Right cardiac atrium (tissue), 5 donors: ENCODE measurements around the gene NCOA3. TPM values are rescaled to one million over a fixed set of nuclear protein-coding genes. Genes with fewer than 3 reads are reported as not detected.
"Not testable (repeated sequence)": the region's sequence is repeated elsewhere in the genome, so short reads cannot be mapped to it uniquely, and the experiment has no call there.

ENCODE experiments used
- ATAC-seq, 2 donors: fragments of 200-7000 bp; cut with Tn5 transposase; one replicate each; pipeline versions ENCODE4 v1.8.0 to v1.9.1; 2020; ENCODE audit warnings: moderate library complexity in 2 of 2, mild to moderate bottlenecking in 1 of 2
- DNase-seq, 3 donors: peaks; one replicate each; pipeline ENCODE4 v3.0.0-alpha.2; 2020
- H3K27ac ChIP-seq: one replicate; pipeline ENCODE4 v1.5.1; 2013; ENCODE audit warnings: mild to moderate bottlenecking, low read length, control low read depth, moderate library complexity
- H3K27me3 ChIP-seq: one replicate; pipeline ENCODE4 v1.6.1; 2013; ENCODE audit not compliant: control insufficient read depth, insufficient read depth
- H3K4me1 ChIP-seq: one replicate; pipeline ENCODE4 v1.6.1; 2013; ENCODE audit warnings: low read length; ENCODE audit not compliant: control insufficient read depth, insufficient read depth
- H3K4me3 ChIP-seq: one replicate; pipeline ENCODE4 v1.5.1; 2013; ENCODE audit warnings: low read length, control low read depth
- H3K9me3 ChIP-seq: one replicate; pipeline ENCODE4 v1.6.1; 2013; ENCODE audit warnings: low read length; ENCODE audit not compliant: control insufficient read depth
- WGBS: extraction: QIAGEN DNeasy Blood & Tissue Kit; methylation state at CpG from one replicate; pipeline ENCODE4 v1.1.7; 2013; 5-methylcytosine and 5-hydroxymethylcytosine counted together
- intact Hi-C, 4 donors: fragments of 100-400 bp; cut with DNase I; formaldehyde crosslinking; loops; one replicate each; pipeline versions ENCODE4 v1.11.0 to v1.14.0; 2022 to 2023
- polyA plus RNA-seq: library from polyadenylated mRNA; stranded (reverse); fragments of 200-250 nt; gene quantifications from one replicate; pipeline ENCODE4 v1.2.3, GENCODE V29; 2013
- total RNA-seq, 4 donors: library from RNA; stranded (reverse); fragmentation: NEBNext Ultra II Directional; extraction: Animal tissue kit (Norgen Biotek cat#: 25700); gene quantifications; one replicate each; pipeline ENCODE4 v1.2.1, GENCODE V29; 2021
- donor health status: healthy with polysubstance abuse.
- donor health status: DM: no; HTN: yes; CAD: no.
- donor health status: DM: no; HTN: no; CAD: no.
- donor health status: DM: no; HTN: yes; CAD: no; lungs with severe emphysema.
- donor health status: DM: yes; HTN: yes; CAD: no.

NCOA3 gene
- total and polyA plus RNA-seq, 5 donors: 6.7 to 27.2 (median 21.8) TPM

GRCh38 chr20:47568837-47569410 lies 67.2 kb downstream of the NCOA3 start:
- no peaks in the 10 kb centered on the region for H3K27me3 ChIP-seq
- ATAC-seq: no peak
- no peak for DNase-seq
- intact Hi-C loops: loop anchor here in 1 of 4 donors (10.0 kb wide), 1 partner anchor 64 kb away; the partner anchor contains the start of gene NCOA3
- peaks cover 12% of the 10 kb centered on the region for H3K4me1 ChIP-seq
- no peaks in the 10 kb centered on the region for H3K9me3 ChIP-seq
- 92% methylated on average over 6 of the region's 6 CpGs for WGBS
- peak overlapping the region; percentile 25 for H3K27ac ChIP-seq
- no peak overlapping the region for H3K4me3 ChIP-seq

GRCh38 chr20:47571426-47571825 lies 69.7 kb downstream of the NCOA3 start:
- peaks cover 8% of the 10 kb centered on the region for H3K4me1 ChIP-seq
- H3K27ac ChIP-seq: no peak overlapping the region
- no peaks in the 10 kb centered on the region for H3K27me3 ChIP-seq
- no peaks in the 10 kb centered on the region for H3K9me3 ChIP-seq
- intact Hi-C loops: loop anchor here in 1 of 4 donors (10.0 kb wide), 1 partner anchor 67 kb away; the partner anchor contains the start of gene NCOA3
- no peak for DNase-seq
- H3K4me3 ChIP-seq: no peak overlapping the region
- WGBS: 98% methylated on average over 2 of the region's 2 CpGs
- no peak for ATAC-seq

GRCh38 chr20:47572105-47572729 lies 70.5 kb downstream of the NCOA3 start:
- no peak overlapping the region for H3K27ac ChIP-seq
- no peak overlapping the region for H3K4me3 ChIP-seq
- no peaks in the 10 kb centered on the region for H3K9me3 ChIP-seq
- peaks cover 6% of the 10 kb centered on the region for H3K4me1 ChIP-seq
- H3K27me3 ChIP-seq: no peaks in the 10 kb centered on the region
- 97% methylated on average over 6 of the region's 6 CpGs for WGBS
- DNase-seq (no peak), ATAC-seq (no peak)
- intact Hi-C loops: loop anchor here in 1 of 4 donors (10.0 kb wide), 1 partner anchor 67 kb away; the partner anchor contains the start of gene NCOA3

- H3K4me3 ChIP-seq: no peak overlapping the region
- peaks cover 2% of the 10 kb centered on the region for H3K4me1 ChIP-seq
- H3K27me3 ChIP-seq: no peaks in the 10 kb centered on the region
- H3K27ac ChIP-seq: no peak overlapping the region
- DNase-seq (no peak), ATAC-seq (no peak)
- no peaks in the 10 kb centered on the region for H3K9me3 ChIP-seq
- intact Hi-C loops: loop anchor here in 1 of 4 donors (10.0 kb wide), 1 partner anchor 69 kb away; the partner anchor contains the start of gene NCOA3
- 52% methylated on average over 3 of the region's 3 CpGs for WGBS
Measured at GRCh38 chr20:47573559-47573958, 71.9 kb downstream of the NCOA3 start.

GRCh38 chr20:47574616-47575364 lies 73.1 kb downstream of the NCOA3 start:
- H3K4me3 ChIP-seq: no peak overlapping the region
- no peaks in the 10 kb centered on the region for H3K27me3 ChIP-seq
- DNase-seq (no peak), ATAC-seq (no peak)
- no peaks in the 10 kb centered on the region for H3K9me3 ChIP-seq
- 49% methylated on average over 4 of the region's 4 CpGs for WGBS
- H3K4me1 ChIP-seq: peaks cover 4% of the 10 kb centered on the region
- intact Hi-C loops: loop anchor here in 1 of 4 donors (10.0 kb wide), 1 partner anchor 70 kb away; the partner anchor contains the start of gene NCOA3
- H3K27ac ChIP-seq: no peak overlapping the region

- H3K9me3 ChIP-seq: no peaks in the 10 kb centered on the region
- H3K27me3 ChIP-seq: no peaks in the 10 kb centered on the region
- 1% methylated on average over 4 of the region's 4 CpGs for WGBS
- ATAC-seq (peak; percentile 96 to 97), DNase-seq (peak; percentile 52 to 76 (median 74))
- peak overlapping the region; percentile 35 for H3K4me3 ChIP-seq
- intact Hi-C loops: loop anchor here in 1 of 4 donors (10.0 kb wide), 1 partner anchor 72 kb away; the partner anchor contains the start of gene NCOA3
- peak overlapping the region; percentile 87 for H3K27ac ChIP-seq
- H3K4me1 ChIP-seq: peaks cover 6% of the 10 kb centered on the region
Measured at GRCh38 chr20:47576516-47577033, 74.9 kb downstream of the NCOA3 start.

GRCh38 chr20:47577314-47577713 lies 75.6 kb downstream of the NCOA3 start:
- DNase-seq (no peak), ATAC-seq (no peak)
- H3K9me3 ChIP-seq: no peaks in the 10 kb centered on the region
- intact Hi-C loops: loop anchor here in 1 of 4 donors (10.0 kb wide), 1 partner anchor 73 kb away; the partner anchor contains the start of gene NCOA3
- no peaks in the 10 kb centered on the region for H3K27me3 ChIP-seq
- no peak overlapping the region for H3K27ac ChIP-seq
- H3K4me3 ChIP-seq: no peak overlapping the region
- peaks cover 6% of the 10 kb centered on the region for H3K4me1 ChIP-seq

- no peak overlapping the region for H3K27ac ChIP-seq
- DNase-seq: no peak
Measured at GRCh38 chr20:47578543-47578942, 76.9 kb downstream of the NCOA3 start.

GRCh38 chr20:47580686-47581085 lies 79.0 kb downstream of the NCOA3 start:
- H3K4me3 ChIP-seq, ATAC-seq, H3K27ac ChIP-seq, DNase-seq, H3K27me3 ChIP-seq, H3K9me3 ChIP-seq, H3K4me1 ChIP-seq, intact Hi-C loops: not testable (repeated sequence)
- WGBS: 81% methylated on average over 7 of the region's 7 CpGs

More at GRCh38 chr20:47578543-47578942, 76.9 kb downstream of the NCOA3 start:
- Histone ChIP-seq H3K4me1 (peaks cover 6% of the 10 kb centered on the region), H3K9me3 (no peaks in the 10 kb centered on the region), H3K27me3 (no peaks in the 10 kb centered on the region), H3K4me3 (no peak overlapping the region)
- WGBS: 40% methylated on average over 1 of the region's 1 CpG
- ATAC-seq: peak; percentile 25 to 40
- intact Hi-C loops: loop anchor here in 1 of 4 donors (10.0 kb wide), 1 partner anchor 74 kb away; the partner anchor contains the start of gene NCOA3

- WGBS: 74% methylated on average over 2 of the region's 2 CpGs
- no peak for ATAC-seq
- H3K4me3 ChIP-seq: no peak overlapping the region
- peaks cover 7% of the 10 kb centered on the region for H3K4me1 ChIP-seq
- no peaks in the 10 kb centered on the region for H3K9me3 ChIP-seq
- DNase-seq: no peak
- no peaks in the 10 kb centered on the region for H3K27me3 ChIP-seq
- no peak overlapping the region for H3K27ac ChIP-seq
- intact Hi-C loops: no loop called here
Measured at GRCh38 chr20:47581090-47581489, 79.4 kb downstream of the NCOA3 start.
